ENCODE results near the gene TLE2.
"Not testable (repeated sequence)": the region's sequence is repeated elsewhere in the genome, so short reads cannot be mapped to it uniquely, and the experiment has no call there.

TLE2 gene

DNA sequence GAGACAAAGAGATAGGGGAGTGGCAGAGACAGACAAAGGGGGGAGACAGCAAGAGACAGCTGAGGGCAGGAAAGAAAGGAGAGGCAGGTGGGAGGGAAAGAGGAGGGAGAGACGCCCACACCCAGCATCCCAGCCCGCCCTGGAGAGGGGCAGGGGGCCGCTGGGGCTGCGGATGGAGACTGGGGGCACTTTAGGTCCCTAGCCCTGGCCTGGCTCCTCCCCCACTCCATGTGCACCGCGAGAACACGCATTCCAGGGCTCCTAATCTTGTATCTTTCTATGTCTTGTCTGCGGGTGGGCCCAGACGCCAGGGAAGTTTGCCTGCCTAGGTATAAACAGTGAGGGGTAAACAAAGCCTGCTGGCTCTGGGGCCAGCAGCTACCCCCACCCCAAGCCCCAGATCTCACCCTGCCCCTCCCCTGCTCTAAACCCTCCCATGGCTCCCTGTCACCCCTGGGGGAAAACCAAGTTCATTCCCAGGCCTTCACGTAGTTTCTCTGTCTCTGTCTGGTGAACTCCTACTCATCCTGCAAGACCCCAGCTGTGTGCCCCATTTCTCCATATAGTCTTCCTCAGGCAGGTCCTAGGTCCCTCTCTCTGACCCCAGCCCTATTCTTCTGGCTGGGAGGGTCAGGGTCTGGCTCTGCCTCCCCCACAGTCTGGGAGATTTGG is 27.5 kb upstream of the TLE2 start:
- no peak for DNase-seq (ENCODE audit: low spot score)
- in situ Hi-C loops (cut with MboI; ENCODE audit: low pct_unique_long_range_greater_than_20kb, low sequenced_read_pairs, unreplicated experiment) = no loop called here
- TF ChIP-seq, protein P1, sequence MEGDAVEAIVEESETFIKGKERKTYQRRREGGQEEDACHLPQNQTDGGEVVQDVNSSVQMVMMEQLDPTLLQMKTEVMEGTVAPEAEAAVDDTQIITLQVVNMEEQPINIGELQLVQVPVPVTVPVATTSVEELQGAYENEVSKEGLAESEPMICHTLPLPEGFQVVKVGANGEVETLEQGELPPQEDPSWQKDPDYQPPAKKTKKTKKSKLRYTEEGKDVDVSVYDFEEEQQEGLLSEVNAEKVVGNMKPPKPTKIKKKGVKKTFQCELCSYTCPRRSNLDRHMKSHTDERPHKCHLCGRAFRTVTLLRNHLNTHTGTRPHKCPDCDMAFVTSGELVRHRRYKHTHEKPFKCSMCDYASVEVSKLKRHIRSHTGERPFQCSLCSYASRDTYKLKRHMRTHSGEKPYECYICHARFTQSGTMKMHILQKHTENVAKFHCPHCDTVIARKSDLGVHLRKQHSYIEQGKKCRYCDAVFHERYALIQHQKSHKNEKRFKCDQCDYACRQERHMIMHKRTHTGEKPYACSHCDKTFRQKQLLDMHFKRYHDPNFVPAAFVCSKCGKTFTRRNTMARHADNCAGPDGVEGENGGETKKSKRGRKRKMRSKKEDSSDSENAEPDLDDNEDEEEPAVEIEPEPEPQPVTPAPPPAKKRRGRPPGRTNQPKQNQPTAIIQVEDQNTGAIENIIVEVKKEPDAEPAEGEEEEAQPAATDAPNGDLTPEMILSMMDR (IDR thresholded peaks at IDR 0.05; ENCODE audit: extremely low read depth, insufficient read depth, missing control alignments) = no peak

GRCh38 chr19:3055741-3056416 is 26.8 kb upstream of the TLE2 start:
- in situ Hi-C loops (cut with MboI; ENCODE audit: low pct_unique_long_range_greater_than_20kb, low sequenced_read_pairs, unreplicated experiment) = no loop called here
- no peak for DNase-seq (ENCODE audit: low spot score)
- TF ChIP-seq, protein P1 (IDR thresholded peaks at IDR 0.05; ENCODE audit: extremely low read depth, insufficient read depth, missing control alignments) = no peak

GRCh38 chr19:3054972-3055740 is 26.1 kb upstream of the TLE2 start:
- DNase-seq (ENCODE audit: low spot score) = no peak
- TF ChIP-seq, protein P1 (IDR thresholded peaks at IDR 0.05; ENCODE audit: extremely low read depth, insufficient read depth, missing control alignments) = no peak
- in situ Hi-C loops (cut with MboI; ENCODE audit: low pct_unique_long_range_greater_than_20kb, low sequenced_read_pairs, unreplicated experiment) = no loop called here

- no peak for DNase-seq (ENCODE audit: low spot score)
Observed at GRCh38 chr19:3054265-3054971, 25.3 kb upstream of the TLE2 start.

DNA sequence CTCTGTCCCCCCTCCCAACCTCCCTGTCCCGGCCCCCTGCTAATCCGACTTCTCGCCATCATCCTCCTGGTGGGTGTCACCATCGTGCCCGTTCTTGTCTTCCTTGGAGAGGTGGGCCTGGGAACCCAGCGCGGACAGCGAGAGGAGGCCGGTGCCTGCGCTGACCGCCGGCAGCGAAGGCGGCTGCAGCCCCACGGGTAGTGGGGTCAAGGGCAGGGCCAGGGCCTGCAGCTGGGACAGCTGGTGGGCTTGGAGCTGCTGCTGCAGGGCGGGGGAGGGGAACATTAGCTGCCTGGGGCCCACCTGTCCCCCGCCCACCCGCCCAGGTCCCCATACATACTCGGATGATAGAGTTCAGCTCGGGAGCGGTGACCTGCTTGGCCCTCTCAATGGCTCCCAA is 24.7 kb upstream of the TLE2 start:
- in situ Hi-C loops (cut with MboI; ENCODE audit: low pct_unique_long_range_greater_than_20kb, low sequenced_read_pairs, unreplicated experiment) = no loop called here
- DNase-seq (ENCODE audit: low spot score) = no peak
- TF ChIP-seq, protein P1 (IDR thresholded peaks at IDR 0.05; ENCODE audit: extremely low read depth, insufficient read depth, missing control alignments) = no peak

More at GRCh38 chr19:3054265-3054971, 25.3 kb upstream of the TLE2 start:
- TF ChIP-seq, protein P1 (IDR thresholded peaks at IDR 0.05; ENCODE audit: extremely low read depth, insufficient read depth, missing control alignments) = no peak
- in situ Hi-C loops (cut with MboI; ENCODE audit: low pct_unique_long_range_greater_than_20kb, low sequenced_read_pairs, unreplicated experiment) = no loop called here

DNA sequence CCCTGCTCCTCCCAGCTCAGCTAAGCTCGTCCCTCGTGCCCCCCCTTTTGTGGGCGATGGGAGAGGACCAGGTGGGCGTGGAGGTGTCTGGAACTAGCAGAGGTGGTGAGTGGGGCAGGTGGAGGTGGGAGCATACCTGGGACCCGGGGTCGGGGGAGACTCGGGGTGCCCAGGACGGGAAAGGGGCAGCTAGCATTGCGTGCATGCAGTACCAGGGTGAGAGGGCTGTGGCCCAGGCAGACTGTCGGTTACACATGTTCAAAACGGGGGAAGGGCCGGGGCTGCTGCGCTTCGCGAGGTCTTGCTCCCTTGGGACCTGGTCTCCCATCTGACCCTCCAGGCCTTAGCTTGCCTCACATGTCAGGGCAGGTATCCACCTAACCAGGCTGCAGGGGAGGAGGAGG is 24.1 kb upstream of the TLE2 start:
- in situ Hi-C loops (cut with MboI; ENCODE audit: low pct_unique_long_range_greater_than_20kb, low sequenced_read_pairs, unreplicated experiment) = no loop called here
- DNase-seq (ENCODE audit: low spot score) = no peak
- TF ChIP-seq, protein P1 (IDR thresholded peaks at IDR 0.05; ENCODE audit: extremely low read depth, insufficient read depth, missing control alignments) = no peak

- DNase-seq (ENCODE audit: low spot score); in situ Hi-C loops (cut with MboI; ENCODE audit: low pct_unique_long_range_greater_than_20kb, low sequenced_read_pairs, unreplicated experiment): not testable (repeated sequence)
Observed at GRCh38 chr19:3050016-3050415, 20.9 kb upstream of the TLE2 start.
